Dedifferentiated amniotic fluid mesenchymal stem cell (primary cell): Measurements from ENCODE around the gene GRWD1.
A peak's percentile ranks its signal among the peaks of the same experiment; 100 is the strongest.

Experiments
- DNase-seq: peaks from one replicate; pipeline ENCODE4 v3.0.0-alpha.2; 2016; ENCODE audit errors: extremely low spot score

Gene GRWD1

GRCh38 chr19:48445606-48446481 lies at the start of gene GRWD1:
TSS of gene GRWD1 (plus strand) at chr19:48445983. CDS start at chr19:48446006, 23 bp downstream.
- DNase-seq, result peak; percentile 92

GRCh38 chr19:48396016-48396823 lies 49.6 kb upstream of the GRWD1 start:
- DNase-seq, result no peak

GRCh38 chr19:48396824-48397176 lies 49.0 kb upstream of the GRWD1 start:
- no peak for DNase-seq

- no peak for DNase-seq
These were observed 48.3 kb upstream of the GRWD1 start for GRCh38 chr19:48397263-48398101.

- DNase-seq, result no peak
These were observed 47.7 kb upstream of the GRWD1 start for GRCh38 chr19:48398102-48398374.

GRCh38 chr19:48398375-48399235 lies 47.2 kb upstream of the GRWD1 start:
- DNase-seq, result no peak

GRCh38 chr19:48400018-48400742 lies 45.6 kb upstream of the GRWD1 start:
- DNase-seq, result no peak

- no peak for DNase-seq
These were observed 44.5 kb upstream of the GRWD1 start for GRCh38 chr19:48401287-48401686.

GRCh38 chr19:48403606-48404005 lies 42.2 kb upstream of the GRWD1 start:
- no peak for DNase-seq

- DNase-seq, result no peak
These were observed 40.6 kb upstream of the GRWD1 start for GRCh38 chr19:48405010-48405659.

- DNase-seq, result no peak
These were observed 39.9 kb upstream of the GRWD1 start for GRCh38 chr19:48405850-48406249.

GRCh38 chr19:48413879-48414587 lies 31.8 kb upstream of the GRWD1 start:
- DNase-seq, result no peak

GRCh38 chr19:48415395-48415794 lies 30.4 kb upstream of the GRWD1 start:
- DNase-seq, result no peak

- DNase-seq, result no peak
These were observed 30.0 kb upstream of the GRWD1 start for GRCh38 chr19:48415806-48416221.

GRCh38 chr19:48417421-48417820 lies 28.4 kb upstream of the GRWD1 start:
- DNase-seq, result no peak

- DNase-seq, result no peak
These were observed 27.3 kb upstream of the GRWD1 start for GRCh38 chr19:48418317-48419064.

- DNase-seq, result no peak
These were observed 26.4 kb upstream of the GRWD1 start for GRCh38 chr19:48419158-48419920.

GRCh38 chr19:48421548-48421947 lies 24.2 kb upstream of the GRWD1 start:
- DNase-seq, result no peak
